NCI-H1694 treated with DMSO at 0.1 percent for 48 hours (cell line): ENCODE results near the gene EPB41.
"Not testable (repeated sequence)": the region's sequence is repeated elsewhere in the genome, so short reads cannot be mapped to it uniquely, and the experiment has no call there.

Source experiments
- DNase-seq: peaks from one replicate; lab custom pipeline; 2025; lab: John Stamatoyannopoulos, UW

EPB41 gene

DNA sequence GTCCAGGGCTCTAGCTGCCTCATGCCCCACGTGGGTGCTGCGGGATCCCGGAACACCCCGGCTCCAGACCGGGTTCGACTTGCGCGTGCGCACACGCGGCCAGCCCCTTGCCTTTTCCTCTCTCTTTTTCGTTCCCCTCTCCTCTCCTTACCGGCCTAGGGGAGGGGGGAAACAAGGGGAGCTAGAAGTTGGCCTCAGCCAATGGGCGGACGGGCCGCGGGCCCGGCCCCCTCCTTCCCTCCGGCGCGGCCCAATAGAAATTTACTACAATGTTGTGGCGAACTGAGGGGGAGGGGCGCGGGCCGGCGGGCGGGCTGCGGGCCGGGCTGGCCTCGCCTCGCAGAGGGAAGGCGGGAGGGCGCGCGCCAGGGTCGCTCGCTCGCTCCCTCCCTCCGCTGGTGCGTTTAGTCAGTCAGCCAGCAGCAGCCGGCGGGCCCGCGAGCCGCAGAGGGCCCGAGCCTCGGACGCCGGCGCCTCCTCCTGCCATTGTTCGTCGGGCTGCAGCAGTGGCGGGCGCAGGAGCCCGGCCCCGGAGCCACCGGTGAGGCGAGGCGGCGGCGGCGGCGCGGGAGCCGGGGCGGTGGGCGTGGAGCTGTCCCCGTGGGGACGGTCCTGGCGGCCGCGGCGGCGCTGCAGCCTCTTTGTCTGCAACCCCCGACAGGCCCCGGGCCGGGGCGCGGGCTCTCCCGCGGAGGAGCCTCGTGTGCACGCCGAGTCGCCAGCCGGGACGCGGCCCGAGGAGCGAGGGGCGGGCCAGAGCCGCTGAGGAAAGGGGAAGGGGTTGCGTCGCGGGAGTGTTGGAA lies at the start of gene EPB41:
EPB41 (plus strand) TSS at position 342 of the 803 bp plus-strand sequence. CDS start 72,869 bp downstream, outside the sequence.
- peak; percentile 90 for DNase-seq

- DNase-seq = peak; percentile 68
Measured at GRCh38 chr1:28864695-28865094, 49.7 kb upstream of the EPB41 start.

GRCh38 chr1:28865997-28866650 lies 48.2 kb upstream of the EPB41 start:
- DNase-seq = peak; percentile 19

GRCh38 chr1:28867850-28868249 lies 46.5 kb upstream of the EPB41 start:
- no peak for DNase-seq

DNA sequence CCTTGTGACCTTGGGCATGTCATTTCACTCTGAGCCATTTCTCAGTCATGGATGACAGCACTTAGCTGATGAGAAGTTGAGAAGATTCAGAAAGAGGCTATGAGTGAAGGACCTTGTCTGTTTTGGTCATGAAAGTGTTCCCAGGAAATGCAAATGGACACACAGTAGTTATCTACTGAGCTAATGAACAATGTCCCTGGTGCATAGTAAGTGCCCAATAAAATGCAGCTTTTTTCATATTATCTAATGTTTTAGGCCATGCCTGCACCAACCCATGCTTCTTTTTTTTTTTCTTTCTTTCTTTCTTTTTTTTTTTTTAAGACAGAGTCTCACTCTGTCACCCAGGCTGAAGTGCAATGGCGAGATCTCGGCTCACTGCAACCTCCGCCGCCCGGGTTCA lies 44.4 kb upstream of the EPB41 start:
- DNase-seq = no peak

GRCh38 chr1:28871631-28872401 lies 42.6 kb upstream of the EPB41 start:
- DNase-seq = no peak

- not testable (repeated sequence) for DNase-seq
Measured at GRCh38 chr1:28875134-28875533, 39.2 kb upstream of the EPB41 start.

DNA sequence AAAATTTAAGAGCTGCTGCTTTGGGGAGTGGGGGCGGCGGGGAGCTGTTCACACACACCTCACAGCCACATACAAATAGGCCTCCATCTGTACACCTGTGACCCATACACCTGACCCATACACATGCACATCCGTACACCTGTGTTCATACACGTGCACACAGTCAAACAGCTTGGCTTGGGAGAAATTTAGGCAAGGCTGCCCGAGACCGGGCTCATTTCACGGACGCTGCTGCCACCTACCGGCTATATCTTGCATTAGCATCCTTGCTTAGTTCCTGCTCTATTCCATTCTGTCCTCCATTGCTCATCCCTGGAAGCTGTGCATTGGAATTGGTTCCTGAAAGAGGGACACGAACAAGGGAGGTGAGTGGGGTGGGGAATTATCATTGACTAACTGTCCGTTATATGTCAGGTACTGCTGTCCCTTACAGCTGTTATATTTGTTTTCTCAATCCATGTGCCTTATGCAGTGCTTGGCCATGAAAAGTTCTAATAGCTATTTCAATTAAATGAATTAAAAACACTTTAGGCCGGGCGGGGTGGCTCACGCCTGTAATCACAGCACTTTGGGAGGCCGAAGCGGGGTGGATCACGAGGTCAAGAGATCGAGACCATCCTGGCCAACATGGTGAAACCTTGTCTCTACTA lies 37.1 kb upstream of the EPB41 start:
- DNase-seq = peak; percentile 77

DNA sequence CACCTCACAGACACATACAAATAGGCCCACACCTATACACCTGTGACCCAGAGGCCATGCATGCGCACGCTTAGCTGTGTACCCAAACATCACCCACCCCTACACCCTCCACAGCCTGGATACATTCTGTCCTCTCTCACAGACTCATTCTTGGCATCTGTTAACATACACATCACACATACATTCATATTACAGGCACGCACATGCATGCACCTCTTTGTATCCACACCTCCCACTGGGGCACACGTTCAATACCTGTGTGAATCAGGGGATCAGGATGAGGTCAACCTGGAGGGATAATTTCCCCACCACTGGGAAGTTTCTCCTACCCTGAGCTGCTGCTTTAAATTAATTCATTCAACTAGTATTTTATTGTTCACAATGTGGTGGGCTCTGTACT lies 35.6 kb upstream of the EPB41 start:
- no peak for DNase-seq

GRCh38 chr1:28882009-28882628 lies 32.2 kb upstream of the EPB41 start:
- DNase-seq = peak; percentile 75

- no peak for DNase-seq
Measured at GRCh38 chr1:28883242-28883616, 31.1 kb upstream of the EPB41 start.

GRCh38 chr1:28885472-28885877 lies 28.9 kb upstream of the EPB41 start:
- no peak for DNase-seq

GRCh38 chr1:28885977-28886730 lies 28.2 kb upstream of the EPB41 start:
- DNase-seq = no peak

DNA sequence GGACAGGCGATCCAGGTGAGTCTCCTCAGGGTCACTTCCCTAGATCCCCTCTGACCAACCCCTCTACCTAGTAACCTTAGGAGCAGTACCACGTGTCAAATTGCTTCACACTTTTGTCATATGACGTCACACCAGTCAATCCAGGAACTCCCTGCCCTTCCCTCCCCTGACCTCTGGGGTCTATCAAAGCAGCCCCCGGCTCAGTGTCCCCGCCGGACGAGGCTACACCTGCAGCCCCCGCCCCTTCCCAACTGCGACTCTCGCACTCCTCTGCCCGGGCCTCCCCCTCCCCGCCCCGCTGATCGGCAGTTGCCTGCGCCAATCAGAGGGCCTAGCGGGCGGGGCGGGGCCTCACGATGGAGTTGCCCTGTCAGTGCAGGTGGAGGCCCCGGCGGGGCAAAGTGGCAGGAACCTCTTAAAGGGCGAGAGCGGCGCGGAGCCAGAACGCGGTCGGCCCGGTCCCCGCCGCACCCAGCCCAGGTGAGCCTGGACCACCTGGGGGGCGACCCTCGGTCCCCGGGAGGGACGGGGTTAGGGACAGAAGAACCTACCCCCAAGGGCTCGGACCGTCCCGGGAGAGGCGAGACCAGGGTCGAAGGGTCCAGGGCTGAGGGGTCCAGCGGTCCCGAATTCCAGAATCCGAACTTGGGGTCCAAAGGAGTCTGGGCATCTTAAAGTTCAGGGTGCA lies 27.5 kb upstream of the EPB41 start:
- peak; percentile 19 for DNase-seq

GRCh38 chr1:28887419-28887834 lies 26.9 kb upstream of the EPB41 start:
- DNase-seq = no peak

- DNase-seq = no peak
Measured at GRCh38 chr1:28887835-28888682, 26.3 kb upstream of the EPB41 start.

DNA sequence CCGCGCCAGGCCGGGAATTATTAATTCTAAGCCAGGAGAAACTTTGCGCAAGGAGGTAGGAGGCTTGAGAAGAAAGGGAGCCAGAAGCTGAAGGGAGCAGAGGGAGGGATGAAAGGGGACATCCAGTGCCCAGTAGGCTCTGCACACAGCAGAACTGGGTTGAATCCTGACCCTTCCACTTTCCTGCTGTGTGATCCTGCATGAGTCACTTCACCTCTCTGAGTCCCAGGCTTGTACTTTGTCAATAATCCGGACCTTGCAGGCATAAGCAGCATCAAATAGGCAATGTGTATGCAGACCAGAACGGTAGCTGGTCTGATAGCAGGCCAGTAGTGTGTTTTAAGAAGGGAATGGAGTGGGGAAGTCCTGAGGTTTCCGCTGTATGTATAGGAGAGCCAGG lies 25.5 kb upstream of the EPB41 start:
- no peak for DNase-seq

DNA sequence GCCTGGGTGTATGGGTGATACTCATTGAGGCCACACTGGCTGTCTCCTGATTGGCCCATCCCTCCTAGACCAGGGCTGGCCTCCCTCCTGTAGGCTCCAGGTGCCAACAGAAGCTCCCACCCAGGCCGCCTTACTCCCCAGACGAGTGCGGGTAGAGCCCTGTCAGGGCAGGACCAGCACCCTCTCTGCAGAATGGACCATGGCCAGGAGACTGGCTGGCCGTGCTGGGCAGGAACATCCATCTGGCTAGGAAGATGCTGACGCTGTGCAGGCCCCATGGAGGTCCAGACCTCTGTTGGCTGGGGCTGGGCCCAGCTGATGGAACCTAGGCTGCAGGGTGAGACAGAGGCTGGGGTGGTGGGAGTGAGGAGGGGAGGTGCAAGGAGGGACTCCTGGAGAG lies 25.0 kb upstream of the EPB41 start:
- DNase-seq = no peak

GRCh38 chr1:28890435-28890834 lies 23.9 kb upstream of the EPB41 start:
- no peak for DNase-seq
